Right atrium auricular region (tissue), 2 donors: ENCODE results near the gene CD300LB. TPM values are rescaled to one million over a fixed set of nuclear protein-coding genes. Genes with fewer than 3 reads are reported as not detected.

Source experiments
- DNase-seq: peaks from one replicate; pipeline ENCODE4 v3.0.0-alpha.2; 2019; ENCODE audit warnings: low spot score
- H3K27ac ChIP-seq, 2 donors: fragments of 200-600 bp; sonication (generic); 1 replicate in 1 of 2; 2 replicates in 1 of 2; pipeline ENCODE4 v1.5.1; 2016 to 2019
- H3K27me3 ChIP-seq, 2 donors: fragments of 200-600 bp; sonication (generic); one replicate each; pipeline versions ENCODE4 v1.5.1 to v1.6.0; 2017 to 2019
- H3K36me3 ChIP-seq: fragments of 200-600 bp; sonication (generic); one replicate; pipeline ENCODE4 v1.5.1; 2016
- H3K4me1 ChIP-seq, 2 donors: fragments of 200-600 bp; sonication (generic); one replicate each; pipeline versions ENCODE4 v1.5.1 to v1.6.0; 2017 to 2019
- H3K4me3 ChIP-seq, 2 donors: fragments of 200-600 bp; sonication (generic); 1 replicate in 1 of 2; 2 replicates in 1 of 2; pipeline ENCODE4 v1.5.1; 2017 to 2019; ENCODE audit warnings: mild to moderate bottlenecking in 1 of 2, moderate library complexity in 1 of 2
- H3K9me3 ChIP-seq, 2 donors: fragments of 200-600 bp; sonication (generic); one replicate each; pipeline ENCODE4 v1.5.1; 2019
- CTCF ChIP-seq, 2 donors: fragments of 200-600 bp; sonication (generic); IDR thresholded peaks; one replicate each; pipeline ENCODE4 v1.5.1; 2019; ENCODE audit warnings: antibody characterized with exemption in 2 of 2
- total RNA-seq, 2 donors: library from RNA; depleted of rRNA; stranded (reverse); fragments of >200 nt; gene quantifications; one replicate each; pipeline ENCODE4 v1.1.0, GENCODE V29; 2016

The CD300LB gene
- total RNA-seq, 2 donors from 2014 or later: 0.31 TPM; not detected in 1

DNA sequence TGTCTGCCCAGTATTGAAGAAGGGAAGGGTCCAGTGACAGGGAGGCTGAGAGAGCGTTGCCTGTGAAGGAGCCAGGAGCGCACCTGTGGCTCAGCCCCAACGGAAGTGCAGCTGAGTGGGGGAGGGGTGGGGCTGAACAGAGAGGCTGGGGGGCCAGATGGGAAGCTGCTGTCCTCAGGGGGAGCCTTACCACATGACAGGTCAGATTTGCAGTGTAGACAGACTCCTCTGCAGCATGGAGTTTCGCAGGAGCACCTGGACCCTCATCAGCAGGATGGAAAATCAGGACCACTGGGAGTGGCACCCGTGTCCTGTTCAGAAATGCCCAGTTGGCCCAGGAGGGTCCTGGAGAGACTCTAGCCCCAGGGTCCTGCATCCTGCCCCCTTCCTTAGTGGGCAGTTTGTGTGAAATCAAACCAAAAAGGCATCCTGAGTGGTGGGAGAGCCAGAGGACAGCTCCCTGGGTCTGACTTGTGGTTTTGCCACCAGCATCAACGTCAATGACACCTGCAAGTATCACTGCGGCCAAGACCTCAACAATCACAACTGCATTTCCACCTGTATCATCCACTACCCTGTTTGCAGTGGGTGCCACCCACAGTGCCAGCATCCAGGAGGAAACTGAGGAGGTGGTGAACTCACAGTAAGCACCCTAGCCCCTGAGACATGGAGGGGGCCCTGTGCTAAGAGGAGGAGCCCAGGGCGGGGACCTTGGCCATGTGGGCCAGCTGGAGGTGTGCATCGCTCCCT, 57.1 kb downstream of the CD300LB start:
- TF ChIP-seq CTCF (IDR thresholded peaks at IDR 0.05): no peak
- H3K27me3 ChIP-seq: no peaks in the 10 kb centered on the region
- H3K27ac ChIP-seq: no peak overlapping the region
- DNase-seq: no peak
- no peaks in the 10 kb centered on the region for H3K4me1 ChIP-seq
- H3K36me3 ChIP-seq: no peaks in the 10 kb centered on the region
- H3K9me3 ChIP-seq: peaks cover 0 to 13% of the 10 kb centered on the region in 2 donors
- no peak overlapping the region for H3K4me3 ChIP-seq

DNA sequence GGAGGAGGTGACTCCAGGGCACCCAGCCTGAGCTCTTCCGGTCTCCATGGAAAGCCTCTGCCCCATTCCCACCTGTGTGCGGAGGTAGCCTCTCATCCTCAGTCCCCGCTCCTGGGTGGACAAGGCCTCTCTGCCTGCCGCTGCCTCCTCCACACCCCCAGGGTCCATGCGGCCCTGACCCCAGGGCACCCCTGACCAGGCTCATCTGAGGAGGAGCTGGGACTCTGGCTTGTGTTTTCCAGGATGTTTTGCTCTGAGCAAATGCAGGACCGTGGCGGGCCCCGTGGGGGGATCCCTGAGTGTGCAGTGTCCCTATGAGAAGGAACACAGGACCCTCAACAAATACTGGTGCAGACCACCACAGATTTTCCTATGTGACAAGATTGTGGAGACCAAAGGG, 58.0 kb downstream of the CD300LB start:
- H3K36me3 ChIP-seq: no peaks in the 10 kb centered on the region
- H3K4me3 ChIP-seq: no peak overlapping the region
- H3K27ac ChIP-seq: no peak overlapping the region
- peaks cover 0 to 13% of the 10 kb centered on the region in 2 donors for H3K9me3 ChIP-seq
- TF ChIP-seq CTCF (IDR thresholded peaks at IDR 0.05): no peak
- DNase-seq: no peak
- no peaks in the 10 kb centered on the region for H3K27me3 ChIP-seq
- H3K4me1 ChIP-seq: no peaks in the 10 kb centered on the region

- TF ChIP-seq CTCF (IDR thresholded peaks at IDR 0.05): no peak
- Histone ChIP-seq H3K4me3 (no peak overlapping the region), H3K27ac (no peak overlapping the region), H3K9me3 (peaks cover 0 to 13% of the 10 kb centered on the region in 2 donors), H3K27me3 (no peaks in the 10 kb centered on the region), H3K36me3 (no peaks in the 10 kb centered on the region), H3K4me1 (no peaks in the 10 kb centered on the region)
- no peak for DNase-seq
Observed at GRCh38 chr17:74472890-74473289, 58.4 kb downstream of the CD300LB start.

DNA sequence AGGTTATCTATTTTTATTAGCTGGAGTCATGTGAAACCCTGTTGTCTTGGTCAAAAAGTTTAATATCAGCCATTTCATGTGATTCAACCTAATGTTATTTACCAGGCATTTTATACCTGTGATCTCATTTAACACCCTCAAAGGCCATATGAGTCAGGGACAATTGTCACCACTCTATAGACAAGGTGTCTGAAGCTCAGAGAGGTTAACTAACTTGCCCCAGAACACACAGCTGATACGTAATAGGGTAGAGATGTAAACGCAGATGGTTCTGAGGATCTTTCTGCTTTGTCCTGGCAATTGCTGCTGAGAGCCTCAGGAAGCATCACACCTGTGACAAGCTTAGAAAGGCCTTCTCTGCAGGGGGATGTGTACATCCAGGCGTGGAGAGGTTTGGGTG, 59.9 kb downstream of the CD300LB start:
- Histone ChIP-seq H3K27me3 (peaks cover 0 to 4% of the 10 kb centered on the region in 2 donors), H3K4me3 (no peak overlapping the region)
- DNase-seq: no peak

More for the DNA sequence above, 59.9 kb downstream of the CD300LB start:
- no peak overlapping the region for H3K27ac ChIP-seq
- no peaks in the 10 kb centered on the region for H3K36me3 ChIP-seq
- TF ChIP-seq CTCF (IDR thresholded peaks at IDR 0.05): no peak
- H3K4me1 ChIP-seq: peaks cover 0 to 4% of the 10 kb centered on the region in 2 donors
- H3K9me3 ChIP-seq: peaks cover 0 to 12% of the 10 kb centered on the region in 2 donors

Other genes starting within 250 kb of the CD300LB start
- under 1 TPM in 1 of 2 donors, not detected in 1; 0.30 TPM for gene KIF19, start 205.2 kb downstream of the CD300LB start, total RNA-seq
- gene BTBD17, start 169.6 kb downstream of the CD300LB start, total RNA-seq: not detected
- gene GPR142, start 164.0 kb downstream of the CD300LB start, total RNA-seq: not detected
- 10 to 100 TPM; 39.0 to 48.0 TPM for gene GPRC5C, start 99.4 kb downstream of the CD300LB start, total RNA-seq
- gene CD300A, start 64.8 kb downstream of the CD300LB start, total RNA-seq: 1 to 10 TPM; 2.0 to 7.8 TPM
- under 1 TPM in 1 of 2 donors, not detected in 1; 0.98 TPM for gene CD300C, start 14.6 kb upstream of the CD300LB start, total RNA-seq
- not detected for gene CD300H, start 36.0 kb upstream of the CD300LB start, total RNA-seq
- not detected for gene CD300LD, start 60.8 kb upstream of the CD300LB start, total RNA-seq
- gene CD300E, start 92.3 kb upstream of the CD300LB start, total RNA-seq: 1 to 10 TPM in 1 of 2 donors, under 1 TPM in 1; 0.52 to 1.0 TPM
- gene CD300LF, start 181.4 kb upstream of the CD300LB start, total RNA-seq: under 1 TPM in 1 of 2 donors, not detected in 1; 0.71 TPM
- under 1 TPM; 0.89 to 0.90 TPM for gene RAB37, start 205.8 kb upstream of the CD300LB start, total RNA-seq
- gene NHERF1, start 217.2 kb upstream of the CD300LB start, total RNA-seq: 10 to 100 TPM; 20.2 to 30.9 TPM
- gene NAT9, start 244.9 kb upstream of the CD300LB start, total RNA-seq: 10 to 100 TPM; 16.2 to 18.7 TPM